Limb (tissue), 2 donors: ENCODE data around the gene FUT7.
"Not testable (repeated sequence)": the region's sequence is repeated elsewhere in the genome, so short reads cannot be mapped to it uniquely, and the experiment has no call there.

ENCODE experiments used
- DNase-seq, 2 donors: peaks; one replicate each; pipeline ENCODE4 v3.0.0-alpha.2; 2016; ENCODE audit errors: extremely low spot score in 2 of 2

FUT7 gene

GRCh38 chr9:137066096-137066861, 34.4 kb upstream of the FUT7 start:
- DNase-seq, result no peak

- no peak for DNase-seq
Measured at GRCh38 chr9:137065336-137065967, 33.6 kb upstream of the FUT7 start.

GRCh38 chr9:137064880-137065164, 32.9 kb upstream of the FUT7 start:
- no peak for DNase-seq

GRCh38 chr9:137064027-137064879, 32.4 kb upstream of the FUT7 start:
- peak in 1 of 2 donors; percentile 82 for DNase-seq

GRCh38 chr9:137063311-137064026, 31.6 kb upstream of the FUT7 start:
- no peak for DNase-seq

GRCh38 chr9:137062798-137063197, 30.9 kb upstream of the FUT7 start:
- DNase-seq, result not testable (repeated sequence)

- DNase-seq, result no peak
Measured at GRCh38 chr9:137062384-137062783, 30.5 kb upstream of the FUT7 start.

- DNase-seq, result no peak
Measured at GRCh38 chr9:137058521-137059234, 26.8 kb upstream of the FUT7 start.

- DNase-seq, result no peak
Measured at GRCh38 chr9:137057545-137057944, 25.7 kb upstream of the FUT7 start.

GRCh38 chr9:137056739-137057415, 25.0 kb upstream of the FUT7 start:
- DNase-seq, result no peak

- peak; percentile 83 to 87 for DNase-seq
Measured at GRCh38 chr9:137055385-137056364, 23.8 kb upstream of the FUT7 start.

GRCh38 chr9:137054932-137055384, 23.1 kb upstream of the FUT7 start:
- DNase-seq, result no peak

GRCh38 chr9:137053944-137054931, 22.4 kb upstream of the FUT7 start, which contains the start of gene ENTPD2:
TSS of gene ENTPD2 (minus strand) at chr9:137054061. CDS start at chr9:137053997, 64 bp downstream.
- DNase-seq, result no peak

GRCh38 chr9:137052998-137053943, 21.4 kb upstream of the FUT7 start:
- DNase-seq, result no peak

- no peak for DNase-seq
Measured at GRCh38 chr9:137052293-137052692, 20.4 kb upstream of the FUT7 start.

GRCh38 chr9:137051145-137051724, 19.3 kb upstream of the FUT7 start:
- DNase-seq, result no peak
